Measurements from ENCODE around the gene ZNF454. TPM values are rescaled to one million over a fixed set of nuclear protein-coding genes. Genes with fewer than 3 reads are reported as not detected.

The ZNF454 gene
- polyA plus RNA-seq, 1 donor from 2014 or later: 0.61 TPM

DNA sequence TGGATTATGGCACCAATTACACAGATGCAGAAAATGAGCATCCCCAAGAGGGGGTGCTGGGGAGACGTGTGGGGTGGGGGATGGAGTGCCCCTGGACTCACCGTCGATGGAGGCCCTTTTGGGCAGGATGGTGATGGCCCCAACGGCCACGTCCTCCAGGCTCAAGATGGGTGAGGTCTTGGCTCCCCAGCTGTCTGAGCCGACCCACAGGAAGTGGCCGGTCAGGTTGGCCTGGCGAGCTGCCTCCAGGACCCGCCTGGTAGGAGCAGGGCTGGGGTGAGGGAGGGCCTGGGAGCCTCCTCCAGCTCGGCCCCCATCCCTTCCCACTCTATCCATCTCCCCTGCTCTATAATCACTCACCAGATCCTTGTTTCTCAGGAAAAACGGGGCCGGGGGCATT is 49.5 kb downstream of the ZNF454 start:
- Histone ChIP-seq H3K9me3 (ENCODE audit: low read length) (peaks cover 8% of the 10 kb centered on the region), H3K27me3 (ENCODE audit: insufficient read depth, low read depth, low read length) (peaks cover 26% of the 10 kb centered on the region), H3K27ac (ENCODE audit: low read length) (no peak overlapping the region), H3K4me3 (ENCODE audit: low read length) (no peak overlapping the region), H3F3A (ENCODE audit: insufficient read depth, low read length, poor library complexity, severe bottlenecking) (no peaks in the 10 kb centered on the region), H3K79me2 (replicated peaks; ENCODE audit: insufficient read depth, low read length) (no peaks in the 10 kb centered on the region), H3K9ac (ENCODE audit: low read length) (no peak overlapping the region), H2AFZ (ENCODE audit: low read depth, low read length) (no peak overlapping the region), H3K36me3 (ENCODE audit: insufficient read depth, low read length) (no peaks in the 10 kb centered on the region), H4K20me1 (ENCODE audit: insufficient read depth) (no peaks in the 10 kb centered on the region), H3K4me2 (ENCODE audit: low read length) (no peak overlapping the region), H3K9me2 (ENCODE audit: insufficient read depth, low read length) (no peaks in the 10 kb centered on the region)
- no peak for TF ChIP-seq EP300 (conservative IDR thresholded peaks at IDR 0.05; ENCODE audit: poor library complexity, severe bottlenecking)
- TF ChIP-seq, protein P1, sequence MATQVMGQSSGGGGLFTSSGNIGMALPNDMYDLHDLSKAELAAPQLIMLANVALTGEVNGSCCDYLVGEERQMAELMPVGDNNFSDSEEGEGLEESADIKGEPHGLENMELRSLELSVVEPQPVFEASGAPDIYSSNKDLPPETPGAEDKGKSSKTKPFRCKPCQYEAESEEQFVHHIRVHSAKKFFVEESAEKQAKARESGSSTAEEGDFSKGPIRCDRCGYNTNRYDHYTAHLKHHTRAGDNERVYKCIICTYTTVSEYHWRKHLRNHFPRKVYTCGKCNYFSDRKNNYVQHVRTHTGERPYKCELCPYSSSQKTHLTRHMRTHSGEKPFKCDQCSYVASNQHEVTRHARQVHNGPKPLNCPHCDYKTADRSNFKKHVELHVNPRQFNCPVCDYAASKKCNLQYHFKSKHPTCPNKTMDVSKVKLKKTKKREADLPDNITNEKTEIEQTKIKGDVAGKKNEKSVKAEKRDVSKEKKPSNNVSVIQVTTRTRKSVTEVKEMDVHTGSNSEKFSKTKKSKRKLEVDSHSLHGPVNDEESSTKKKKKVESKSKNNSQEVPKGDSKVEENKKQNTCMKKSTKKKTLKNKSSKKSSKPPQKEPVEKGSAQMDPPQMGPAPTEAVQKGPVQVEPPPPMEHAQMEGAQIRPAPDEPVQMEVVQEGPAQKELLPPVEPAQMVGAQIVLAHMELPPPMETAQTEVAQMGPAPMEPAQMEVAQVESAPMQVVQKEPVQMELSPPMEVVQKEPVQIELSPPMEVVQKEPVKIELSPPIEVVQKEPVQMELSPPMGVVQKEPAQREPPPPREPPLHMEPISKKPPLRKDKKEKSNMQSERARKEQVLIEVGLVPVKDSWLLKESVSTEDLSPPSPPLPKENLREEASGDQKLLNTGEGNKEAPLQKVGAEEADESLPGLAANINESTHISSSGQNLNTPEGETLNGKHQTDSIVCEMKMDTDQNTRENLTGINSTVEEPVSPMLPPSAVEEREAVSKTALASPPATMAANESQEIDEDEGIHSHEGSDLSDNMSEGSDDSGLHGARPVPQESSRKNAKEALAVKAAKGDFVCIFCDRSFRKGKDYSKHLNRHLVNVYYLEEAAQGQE (IDR thresholded peaks at IDR 0.05; ENCODE audit: borderline replicate concordance): no peak
- TF ChIP-seq POLR2AphosphoS5 (IDR thresholded peaks at IDR 0.05): no peak
- no peak for TF ChIP-seq TAF1 (IDR thresholded peaks at IDR 0.05; ENCODE audit: low read depth)
- TF ChIP-seq, protein P2, sequence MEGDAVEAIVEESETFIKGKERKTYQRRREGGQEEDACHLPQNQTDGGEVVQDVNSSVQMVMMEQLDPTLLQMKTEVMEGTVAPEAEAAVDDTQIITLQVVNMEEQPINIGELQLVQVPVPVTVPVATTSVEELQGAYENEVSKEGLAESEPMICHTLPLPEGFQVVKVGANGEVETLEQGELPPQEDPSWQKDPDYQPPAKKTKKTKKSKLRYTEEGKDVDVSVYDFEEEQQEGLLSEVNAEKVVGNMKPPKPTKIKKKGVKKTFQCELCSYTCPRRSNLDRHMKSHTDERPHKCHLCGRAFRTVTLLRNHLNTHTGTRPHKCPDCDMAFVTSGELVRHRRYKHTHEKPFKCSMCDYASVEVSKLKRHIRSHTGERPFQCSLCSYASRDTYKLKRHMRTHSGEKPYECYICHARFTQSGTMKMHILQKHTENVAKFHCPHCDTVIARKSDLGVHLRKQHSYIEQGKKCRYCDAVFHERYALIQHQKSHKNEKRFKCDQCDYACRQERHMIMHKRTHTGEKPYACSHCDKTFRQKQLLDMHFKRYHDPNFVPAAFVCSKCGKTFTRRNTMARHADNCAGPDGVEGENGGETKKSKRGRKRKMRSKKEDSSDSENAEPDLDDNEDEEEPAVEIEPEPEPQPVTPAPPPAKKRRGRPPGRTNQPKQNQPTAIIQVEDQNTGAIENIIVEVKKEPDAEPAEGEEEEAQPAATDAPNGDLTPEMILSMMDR (IDR thresholded peaks at IDR 0.05; ENCODE audit: poor library complexity, severe bottlenecking): no peak
- no peak for TF ChIP-seq MXI1 (conservative IDR thresholded peaks at IDR 0.05; ENCODE audit: poor library complexity, severe bottlenecking)
- no peak for TF ChIP-seq RAD21 (conservative IDR thresholded peaks at IDR 0.05)
- TF ChIP-seq EZH2 (IDR thresholded peaks at IDR 0.05; ENCODE audit: borderline replicate concordance, insufficient read depth, low read length, poor library complexity, severe bottlenecking): no peak
- TF ChIP-seq SMC3 (conservative IDR thresholded peaks at IDR 0.05; ENCODE audit: poor library complexity): no peak

DNA sequence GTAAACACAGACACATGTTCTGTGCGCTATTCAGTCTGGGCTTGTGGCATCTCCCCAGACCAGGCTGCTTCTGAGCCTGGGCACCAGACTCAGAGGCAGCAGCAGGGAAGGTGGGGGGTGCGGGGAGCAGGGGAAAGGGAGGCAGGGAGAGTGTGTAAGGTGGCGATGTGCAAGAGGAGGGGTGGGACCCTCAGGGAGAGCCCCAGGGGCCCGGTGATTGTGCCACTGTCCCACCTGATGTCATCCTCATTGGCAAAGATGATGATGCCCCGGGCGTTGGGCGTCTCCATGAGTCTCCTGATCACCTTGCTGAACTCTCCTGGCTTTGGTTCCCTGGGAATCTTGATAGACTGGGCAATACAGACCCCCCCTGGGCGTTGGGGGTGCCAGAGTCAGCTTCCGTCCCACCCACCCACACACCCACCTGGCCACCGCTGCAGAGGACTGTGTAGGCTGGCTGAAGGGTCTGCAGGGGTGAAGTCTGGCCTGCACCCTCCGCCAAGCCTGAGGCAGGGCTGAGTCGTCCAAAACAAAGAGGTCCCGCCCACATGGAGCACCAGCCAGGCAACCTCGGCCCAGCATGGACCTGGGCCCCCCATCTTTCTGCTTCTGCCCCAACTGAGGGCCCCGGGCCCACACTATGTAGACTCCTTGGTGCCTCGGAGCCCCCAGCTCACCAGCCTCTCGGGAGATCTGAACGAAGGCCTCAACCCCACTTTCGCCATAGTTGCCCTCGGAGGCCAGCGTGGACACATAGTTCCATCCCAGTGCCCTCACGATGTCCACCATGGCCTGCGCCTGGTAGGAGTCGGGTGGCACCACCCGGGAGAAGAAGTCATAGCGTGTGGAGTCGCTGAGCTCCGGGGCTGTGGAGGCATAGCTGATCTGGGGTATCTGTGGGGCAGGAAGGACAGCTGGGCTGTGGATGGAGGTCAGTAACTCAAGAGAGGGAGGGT is 50.5 kb downstream of the ZNF454 start:
- no peaks in the 10 kb centered on the region for H3K9me2 ChIP-seq (ENCODE audit: insufficient read depth, low read length)
- peaks cover 35% of the 10 kb centered on the region for H3K27me3 ChIP-seq (ENCODE audit: insufficient read depth, low read depth, low read length)
- no peak overlapping the region for H3K27ac ChIP-seq (ENCODE audit: low read length)
- H3K4me3 ChIP-seq (ENCODE audit: low read length): no peak overlapping the region
- TF ChIP-seq MXI1 (conservative IDR thresholded peaks at IDR 0.05; ENCODE audit: poor library complexity, severe bottlenecking): no peak
- TF ChIP-seq, protein P1 (IDR thresholded peaks at IDR 0.05; ENCODE audit: borderline replicate concordance): no peak
- no peak for TF ChIP-seq POLR2AphosphoS5 (IDR thresholded peaks at IDR 0.05)
- TF ChIP-seq RAD21 (conservative IDR thresholded peaks at IDR 0.05): no peak
- TF ChIP-seq, protein P2 (IDR thresholded peaks at IDR 0.05; ENCODE audit: poor library complexity, severe bottlenecking): no peak
- no peak for TF ChIP-seq TAF1 (IDR thresholded peaks at IDR 0.05; ENCODE audit: low read depth)
- no peak for TF ChIP-seq EZH2 (IDR thresholded peaks at IDR 0.05; ENCODE audit: borderline replicate concordance, insufficient read depth, low read length, poor library complexity, severe bottlenecking)
- TF ChIP-seq SMC3 (conservative IDR thresholded peaks at IDR 0.05; ENCODE audit: poor library complexity): no peak
- no peak for TF ChIP-seq EP300 (conservative IDR thresholded peaks at IDR 0.05; ENCODE audit: poor library complexity, severe bottlenecking)
- no peaks in the 10 kb centered on the region for H3F3A ChIP-seq (ENCODE audit: insufficient read depth, low read length, poor library complexity, severe bottlenecking)
- H3K36me3 ChIP-seq (ENCODE audit: insufficient read depth, low read length): no peaks in the 10 kb centered on the region
- H2AFZ ChIP-seq (ENCODE audit: low read depth, low read length): no peak overlapping the region
- H4K20me1 ChIP-seq (ENCODE audit: insufficient read depth): no peaks in the 10 kb centered on the region
- H3K9me3 ChIP-seq (ENCODE audit: low read length): peaks cover 5% of the 10 kb centered on the region
- no peaks in the 10 kb centered on the region for H3K79me2 ChIP-seq (replicated peaks; ENCODE audit: insufficient read depth, low read length)
- no peak overlapping the region for H3K9ac ChIP-seq (ENCODE audit: low read length)
- H3K4me2 ChIP-seq (ENCODE audit: low read length): no peak overlapping the region
